Endothelial cell of umbilical vein (primary cell): ENCODE data around the gene NRROS. TPM values are rescaled to one million over a fixed set of nuclear protein-coding genes. Genes with fewer than 3 reads are reported as not detected.

Experiments used
- BruUV-seq: library from RNA; stranded (reverse); fragments of 400-500 nt; replicated peaks from 2 replicates; lab custom pipeline; 2021; lab: Mats Ljungman, UMichigan
- CTCF ChIA-PET: fragments of 300-600, 350-600 bp; sonication (Branson Sonifier 250); formaldehyde crosslinking; loops from one replicate; lab custom pipeline; 2021; ENCODE audit warnings: antibody characterized with exemption, inconsistent platforms; lab: Charles Lee
- POLR2A ChIA-PET: fragments of 300-600, 350-600 bp; sonication (Branson Sonifier 250); formaldehyde crosslinking; loops from one replicate; lab custom pipeline; 2021; ENCODE audit warnings: antibody characterized with exemption, inconsistent platforms; lab: Charles Lee
- DNase-seq: peaks from one replicate; pipeline ENCODE4 v3.0.0-alpha.2; 2011; ENCODE audit warnings: low read depth, low spot score
- FAIRE-seq: peaks from 2 replicates; lab custom pipeline; 2011; peaks lifted over from hg19 to GRCh38; lab: Jason Lieb, UNC
- H2AFZ ChIP-seq: 2 replicates; pipeline ENCODE4 v1.6.0; 2012; ENCODE audit warnings: low read depth, low read length, control low read depth, inconsistent platforms
- H3K27ac ChIP-seq: 2 replicates; pipeline ENCODE4 v1.5.1; 2011; ENCODE audit warnings: low read depth, mild to moderate bottlenecking, control low read depth, low read length, moderate library complexity; ENCODE audit not compliant: insufficient read depth
- H3K27me3 ChIP-seq, 2 experiments: 2 replicates each; pipeline versions ENCODE4 v1.6.0 to v1.6.1; 2011; ENCODE audit warnings: low read length in 2 of 2, mixed read lengths in 1 of 2; ENCODE audit not compliant: control insufficient read depth in 2 of 2, insufficient read depth in 2 of 2
- H3K36me3 ChIP-seq, 2 experiments: 2 replicates in 1 of 2; 3 replicates in 1 of 2; pipeline ENCODE4 v1.5.1; 2011; ENCODE audit warnings: low read length in 2 of 2, mild to moderate bottlenecking in 1 of 2, moderate library complexity in 1 of 2; ENCODE audit not compliant: control insufficient read depth in 2 of 2, insufficient read depth in 2 of 2; ENCODE audit errors: extremely low read depth in 1 of 2
- H3K4me1 ChIP-seq: 3 replicates; pipeline ENCODE4 v1.5.1; 2011; ENCODE audit warnings: mild to moderate bottlenecking, low read length; ENCODE audit not compliant: control insufficient read depth, insufficient read depth; ENCODE audit errors: extremely low read depth
- H3K4me2 ChIP-seq: 2 replicates; pipeline ENCODE4 v1.6.1; 2011; ENCODE audit warnings: low read length, control low read depth, mixed read lengths; ENCODE audit not compliant: insufficient read depth
- H3K4me3 ChIP-seq, 3 experiments: fragments of 200-600 bp in 1 of 3; sonication (generic), shearing (Covaris generic) in 1 of 3; replicated peaks in 1 of 3; 2 replicates each; pipeline ENCODE4 v1.5.1; 2011 to 2016; ENCODE audit warnings: control low read depth in 3 of 3, low read length in 3 of 3, mild to moderate bottlenecking in 2 of 3, inconsistent platforms in 1 of 3, low read depth in 1 of 3, moderate library complexity in 1 of 3; ENCODE audit not compliant: insufficient read depth in 1 of 3
- H3K79me2 ChIP-seq: 2 replicates; pipeline ENCODE4 v1.6.0; 2012; ENCODE audit warnings: low read length, inconsistent platforms; ENCODE audit not compliant: control insufficient read depth, insufficient read depth
- H3K9ac ChIP-seq: replicated peaks from 2 replicates; pipeline ENCODE3; 2011; ENCODE audit warnings: low read length, control low read depth; ENCODE audit not compliant: insufficient read depth; ENCODE audit errors: extremely low read depth
- H3K9me1 ChIP-seq: replicated peaks from 3 replicates; pipeline ENCODE4 v1.6.0; 2011; ENCODE audit warnings: mild to moderate bottlenecking, low read length; ENCODE audit not compliant: control insufficient read depth, insufficient read depth; ENCODE audit errors: extremely low read depth
- H3K9me3 ChIP-seq: replicated peaks from 2 replicates; pipeline ENCODE4 v1.5.1; 2012; ENCODE audit warnings: low read length, inconsistent platforms; ENCODE audit not compliant: control insufficient read depth, insufficient read depth
- H4K20me1 ChIP-seq: replicated peaks from 2 replicates; pipeline ENCODE3; 2011; ENCODE audit warnings: mild to moderate bottlenecking, low read length; ENCODE audit not compliant: control insufficient read depth, insufficient read depth; ENCODE audit errors: extremely low read depth
- CTCF ChIP-seq, 2 donors: IDR thresholded peaks; 1 replicate in 1 of 2; 2 replicates in 1 of 2; pipeline ENCODE4 v1.5.1; 2011; ENCODE audit warnings: low read length in 2 of 2, mild to moderate bottlenecking in 2 of 2, moderate library complexity in 2 of 2, control low read depth in 1 of 2, inconsistent platforms in 1 of 2, low read depth in 1 of 2; ENCODE audit not compliant: insufficient read depth in 1 of 2; ENCODE audit errors: extremely low read depth in 1 of 2
- EZH2 ChIP-seq: IDR thresholded peaks from 2 replicates; pipeline ENCODE4 v1.6.1; 2012; ENCODE audit warnings: borderline replicate concordance, low read depth, mild to moderate bottlenecking, moderate library complexity, low read length, inconsistent platforms; ENCODE audit not compliant: severe bottlenecking
- FOS ChIP-seq: IDR thresholded peaks from 2 replicates; pipeline ENCODE4 v1.6.1; 2011; ENCODE audit warnings: mild to moderate bottlenecking, low read length, moderate library complexity, borderline replicate concordance; ENCODE audit not compliant: insufficient read depth
- GATA2 ChIP-seq: IDR thresholded peaks from 2 replicates; pipeline ENCODE4 v1.7.0; 2011; ENCODE audit warnings: low read depth, mild to moderate bottlenecking, moderate library complexity, mixed read lengths, low read length; ENCODE audit not compliant: insufficient read length, insufficient read depth
- MAX ChIP-seq: IDR thresholded peaks from 2 replicates; pipeline ENCODE4 v1.6.1; 2011; ENCODE audit not compliant: insufficient read depth, insufficient read length
- MYC ChIP-seq: IDR thresholded peaks from one replicate; pipeline ENCODE4 v1.6.1; 2011; ENCODE audit warnings: mild to moderate bottlenecking, low read depth, low read length
- POLR2A ChIP-seq: IDR thresholded peaks from 2 replicates; pipeline ENCODE4 v1.6.1; 2012; ENCODE audit warnings: low read depth, mild to moderate bottlenecking, control low read depth, low read length
- dilution Hi-C: fragments of 300-500 bp; cut with MboI; formaldehyde crosslinking; loops from one replicate; pipeline ENCODE4 v1.15.0; 2019; ENCODE audit warnings: low sequenced_read_pairs; ENCODE audit not compliant: extremely low pct_ligation_motif_present
- intact Hi-C: fragments of 100-400 bp; cut with micrococcal nuclease; formaldehyde crosslinking; loops from one replicate; pipeline ENCODE4 v1.10.0; 2022
- polyA plus RNA-seq, 4 experiments: library from polyadenylated mRNA; depleted of rRNA in 3 of 4; stranded (reverse) in 3 of 4; unstranded in 1 of 4; fragments of >200 nt; gene quantifications; 2 replicates each; pipeline versions ENCODE4 v1.2.1 to v1.2.3, GENCODE V29; 2011 to 2012; ENCODE audit warnings: missing spikeins in 1 of 4
- total RNA-seq: library from RNA; stranded (reverse); gene quantifications from 2 replicates; pipeline ENCODE4 v1.2.3, GENCODE V29; 2021

The NRROS gene
- total and polyA plus RNA-seq, 2 donors (not counting 3 experiments of a cell fraction or from before 2014, with no cell fraction given) = 8.1 to 15.6 TPM

GRCh38 chr3:196633555-196634151, 5.8 kb upstream of the NRROS start:
- POLR2A ChIA-PET = no interaction called here
- Histone ChIP-seq H3K79me2 (no peaks in the 10 kb centered on the region), H4K20me1 (no peaks in the 10 kb centered on the region), H3K4me2 (no peak overlapping the region), H3K9me1 (no peaks in the 10 kb centered on the region), H3K27ac (no peak overlapping the region), H3K4me3 (no peak overlapping the region), H3K4me1 (peaks cover 6% of the 10 kb centered on the region), H3K27me3 (peaks cover 0 to 3% of the 10 kb centered on the region in 2 experiments), H3K9me3 (no peaks in the 10 kb centered on the region), H3K36me3 (no peaks in the 10 kb centered on the region), H3K9ac (no peak overlapping the region), H2AFZ (no peak overlapping the region)
- dilution Hi-C loops = no loop called here
- DNase-seq (no peak), FAIRE-seq (no peak)
- BruUV-seq = no TSS peak
- CTCF ChIA-PET = interaction anchor here (5.3 kb wide), 1 partner anchor 24 kb away, joined by 52 read pairs; no protein-coding TSS in a partner anchor
- intact Hi-C loops = no loop called here
- no peak for TF ChIP-seq GATA2
- TF ChIP-seq MYC = no peak
- no peak for TF ChIP-seq POLR2A
- TF ChIP-seq CTCF (IDR thresholded peaks at IDR 0.05; ENCODE audit: extremely low read depth in 1 of 2, insufficient read depth in 1 of 2, low read depth in 1 of 2, low read length in 2 of 2) = no peak
- no peak for TF ChIP-seq FOS
- TF ChIP-seq EZH2 = no peak
- no peak for TF ChIP-seq MAX
